BJ (cell line): ENCODE data around the gene DUSP28. TPM values are rescaled to one million over a fixed set of nuclear protein-coding genes. Genes with fewer than 3 reads are reported as not detected.

Experiments used
- CTCF ChIA-PET: fragments of 350-600 bp; formaldehyde crosslinking; extraction: SDS; loops from one replicate; lab custom pipeline; 2021; ENCODE audit warnings: antibody characterized with exemption, inconsistent platforms; lab: Yijun Ruan, JAX
- POLR2A ChIA-PET: fragments of 300-600 bp; sonication (Branson Sonifier 250); formaldehyde crosslinking; extraction: SDS; loops from one replicate; lab custom pipeline; 2021; ENCODE audit warnings: antibody characterized with exemption; lab: Charles Lee
- DNase-seq: peaks from one replicate; pipeline ENCODE4 v3.0.0-alpha.2; 2011; ENCODE audit warnings: low read depth
- H3K27me3 ChIP-seq: 2 replicates; pipeline ENCODE4 v1.6.0; 2011; ENCODE audit warnings: low read length; ENCODE audit not compliant: control insufficient read depth, insufficient read depth
- H3K36me3 ChIP-seq: 2 replicates; pipeline ENCODE4 v1.5.1; 2011; ENCODE audit warnings: low read length; ENCODE audit not compliant: control insufficient read depth, insufficient read depth
- H3K4me3 ChIP-seq: 2 replicates; pipeline ENCODE4 v1.5.1; 2011; ENCODE audit warnings: low read depth, mild to moderate bottlenecking, control low read depth, low read length
- CTCF ChIP-seq: IDR thresholded peaks from 2 replicates; pipeline ENCODE4 v1.5.1; 2011; ENCODE audit warnings: low read depth, mild to moderate bottlenecking, control low read depth, inconsistent platforms, low read length, moderate library complexity; ENCODE audit not compliant: insufficient read depth
- polyA plus RNA-seq: library from polyadenylated mRNA; depleted of rRNA; stranded (reverse); fragments of >200 nt; gene quantifications from 2 replicates; pipeline ENCODE4 v1.2.3, GENCODE V29; 2011

DUSP28 gene
- polyA plus RNA-seq, 1 experiment, result 3.1 TPM

- H3K27me3 ChIP-seq, result no peaks in the 10 kb centered on the region
- no peaks in the 10 kb centered on the region; the same call in 1 of the 2 replicates for H3K36me3 ChIP-seq
- CTCF ChIA-PET, result interaction anchor here (1.0 to 3.2 kb wide), 7 partner anchors 11 to 328 kb away, joined by 3 to 35 read pairs (median 5); partner anchors contain the start of genes CAPN10 and DUSP28
- no peak overlapping the region for H3K4me3 ChIP-seq
- DNase-seq, result no peak
- POLR2A ChIA-PET, result no interaction called here
- TF ChIP-seq CTCF, result no peak
These were observed 47.3 kb upstream of the DUSP28 start for GRCh38 chr2:240512666-240513535.

GRCh38 chr2:240513549-240514287 lies 46.4 kb upstream of the DUSP28 start:
- DNase-seq, result peak; percentile 31
- TF ChIP-seq CTCF, result peak; percentile 97
- ChIA-PET POLR2A (no interaction called here), CTCF (interaction anchor here (0.6 to 3.2 kb wide), 31 partner anchors 9 to 372 kb away, joined by 3 to 35 read pairs (median 4); partner anchors contain the start of genes CAPN10 and DUSP28)
- Histone ChIP-seq H3K27me3 (no peaks in the 10 kb centered on the region), H3K36me3 (no peaks in the 10 kb centered on the region; the same call in 1 of the 2 replicates), H3K4me3 (no peak overlapping the region)

- no peak for DNase-seq
- CTCF ChIA-PET, result interaction anchor here (0.7 to 3.2 kb wide), 17 partner anchors 8 to 337 kb away, joined by 3 to 35 read pairs (median 4); partner anchors contain the start of gene DUSP28
- POLR2A ChIA-PET, result no interaction called here
- TF ChIP-seq CTCF, result no peak
- Histone ChIP-seq H3K36me3 (no peaks in the 10 kb centered on the region; the same call in 1 of the 2 replicates), H3K27me3 (no peaks in the 10 kb centered on the region), H3K4me3 (no peak overlapping the region)
These were observed 45.5 kb upstream of the DUSP28 start for GRCh38 chr2:240514631-240515030.

- TF ChIP-seq CTCF, result no peak
- H3K36me3 ChIP-seq, result no peaks in the 10 kb centered on the region
- no peaks in the 10 kb centered on the region for H3K27me3 ChIP-seq
- ChIA-PET CTCF (interaction anchor here (0.6 to 2.8 kb wide), 2 partner anchors 56 to 323 kb away, joined by 3 to 14 read pairs; no protein-coding TSS in a partner anchor), POLR2A (no interaction called here)
- no peak overlapping the region for H3K4me3 ChIP-seq
- DNase-seq, result no peak
These were observed 42.8 kb upstream of the DUSP28 start for GRCh38 chr2:240517342-240517741.

- TF ChIP-seq CTCF, result no peak
- DNase-seq, result no peak
- no peak overlapping the region for H3K4me3 ChIP-seq
- ChIA-PET CTCF (interaction anchor here (1.1 to 2.8 kb wide), 2 partner anchors 9 to 321 kb away, joined by 5 to 14 read pairs; no protein-coding TSS in a partner anchor), POLR2A (no interaction called here)
- H3K36me3 ChIP-seq, result no peaks in the 10 kb centered on the region
- no peaks in the 10 kb centered on the region for H3K27me3 ChIP-seq
These were observed 41.2 kb upstream of the DUSP28 start for GRCh38 chr2:240518981-240519380.
